OCI-LY1 (cell line): ENCODE data around the gene FRMD4A.

Experiments
- EZH2 ChIP-seq: fragments of 200-600 bp; sonication (generic), shearing (Covaris generic); IDR thresholded peaks from 2 replicates; pipeline ENCODE4 v1.8.0; 2017; ENCODE audit warnings: borderline replicate concordance, mixed run types, mild to moderate bottlenecking, antibody characterized with exemption, low read length, moderate library complexity, mixed read lengths
- TF ChIP-seq, protein P1 (sequence below): fragments of 200-600 bp; sonication (generic), shearing (Covaris generic); IDR thresholded peaks from 2 replicates; pipeline ENCODE4 v1.5.1; 2017; ENCODE audit warnings: mild to moderate bottlenecking, antibody characterized with exemption, low read length, moderate library complexity, mixed read lengths

GRCh38 chr10:14106828-14107227, 223.9 kb downstream of the FRMD4A start:
- TF ChIP-seq, protein P1, sequence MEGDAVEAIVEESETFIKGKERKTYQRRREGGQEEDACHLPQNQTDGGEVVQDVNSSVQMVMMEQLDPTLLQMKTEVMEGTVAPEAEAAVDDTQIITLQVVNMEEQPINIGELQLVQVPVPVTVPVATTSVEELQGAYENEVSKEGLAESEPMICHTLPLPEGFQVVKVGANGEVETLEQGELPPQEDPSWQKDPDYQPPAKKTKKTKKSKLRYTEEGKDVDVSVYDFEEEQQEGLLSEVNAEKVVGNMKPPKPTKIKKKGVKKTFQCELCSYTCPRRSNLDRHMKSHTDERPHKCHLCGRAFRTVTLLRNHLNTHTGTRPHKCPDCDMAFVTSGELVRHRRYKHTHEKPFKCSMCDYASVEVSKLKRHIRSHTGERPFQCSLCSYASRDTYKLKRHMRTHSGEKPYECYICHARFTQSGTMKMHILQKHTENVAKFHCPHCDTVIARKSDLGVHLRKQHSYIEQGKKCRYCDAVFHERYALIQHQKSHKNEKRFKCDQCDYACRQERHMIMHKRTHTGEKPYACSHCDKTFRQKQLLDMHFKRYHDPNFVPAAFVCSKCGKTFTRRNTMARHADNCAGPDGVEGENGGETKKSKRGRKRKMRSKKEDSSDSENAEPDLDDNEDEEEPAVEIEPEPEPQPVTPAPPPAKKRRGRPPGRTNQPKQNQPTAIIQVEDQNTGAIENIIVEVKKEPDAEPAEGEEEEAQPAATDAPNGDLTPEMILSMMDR = no peak
- TF ChIP-seq EZH2 = no peak
